Hepatocyte (in vitro differentiated cells): ENCODE measurements around the gene IGSF9. TPM values are rescaled to one million over a fixed set of nuclear protein-coding genes. Genes with fewer than 3 reads are reported as not detected.

Source experiments
- DNase-seq: peaks from one replicate; pipeline ENCODE4 v3.0.0-alpha.2; 2016; ENCODE audit warnings: low spot score
- H2AFZ ChIP-seq: fragments of 200-600 bp; sonication (generic); 2 replicates; pipeline ENCODE4 v1.6.0; 2016; ENCODE audit warnings: antibody characterized with exemption, mild to moderate bottlenecking
- H3K27ac ChIP-seq: fragments of 200-600 bp; sonication (generic); 2 replicates; pipeline ENCODE4 v1.5.1; 2016; ENCODE audit warnings: mild to moderate bottlenecking
- H3K27me3 ChIP-seq: fragments of 200-600 bp; sonication (generic); 2 replicates; pipeline ENCODE4 v1.6.1; 2016
- H3K36me3 ChIP-seq: fragments of 200-600 bp; sonication (generic); replicated peaks from 2 replicates; pipeline ENCODE4 v1.5.1; 2016; ENCODE audit warnings: low read depth; ENCODE audit not compliant: insufficient read depth
- H3K4me1 ChIP-seq: fragments of 200-600 bp; sonication (generic); 2 replicates; pipeline ENCODE4 v1.5.1; 2016; ENCODE audit warnings: mild to moderate bottlenecking, moderate library complexity; ENCODE audit not compliant: insufficient read depth
- H3K4me2 ChIP-seq: fragments of 200-600 bp; sonication (generic); 2 replicates; pipeline ENCODE4 v1.6.0; 2016
- H3K4me3 ChIP-seq: fragments of 200-600 bp; sonication (generic); 2 replicates; pipeline ENCODE4 v1.5.1; 2016; ENCODE audit warnings: mild to moderate bottlenecking
- H3K79me2 ChIP-seq: fragments of 200-600 bp; sonication (generic); 2 replicates; pipeline ENCODE4 v1.6.0; 2017; ENCODE audit warnings: mild to moderate bottlenecking
- H3K9me2 ChIP-seq: fragments of 200-600 bp; sonication (generic); replicated peaks from 2 replicates; pipeline ENCODE4 v1.6.0; 2017; ENCODE audit warnings: mild to moderate bottlenecking; ENCODE audit not compliant: insufficient read depth
- H3K9me3 ChIP-seq: fragments of 200-600 bp; sonication (generic); 2 replicates; pipeline ENCODE4 v1.5.1; 2016; ENCODE audit warnings: low read depth, mild to moderate bottlenecking
- H4K20me1 ChIP-seq: fragments of 200-600 bp; sonication (generic); 2 replicates; pipeline ENCODE4 v1.6.0; 2016; ENCODE audit warnings: mild to moderate bottlenecking; ENCODE audit not compliant: insufficient read depth, poor library complexity, severe bottlenecking
- CTCF ChIP-seq: fragments of 200-600 bp; sonication (generic); IDR thresholded peaks from 2 replicates; pipeline ENCODE4 v1.5.1; 2016; ENCODE audit warnings: antibody characterized with exemption, mild to moderate bottlenecking; ENCODE audit not compliant: poor library complexity
- EZH2 ChIP-seq: fragments of 200-600 bp; sonication (generic); IDR thresholded peaks from 2 replicates; pipeline ENCODE4 v1.6.1; 2016; ENCODE audit warnings: antibody characterized with exemption, mild to moderate bottlenecking, borderline replicate concordance
- EZH2phosphoT487 ChIP-seq: fragments of 200-600 bp; sonication (generic); IDR thresholded peaks from one replicate; pipeline ENCODE4 v1.6.1; 2018; ENCODE audit warnings: antibody characterized with exemption, mild to moderate bottlenecking, low read depth, moderate library complexity; ENCODE audit not compliant: unreplicated experiment, severe bottlenecking
- WGBS: methylation state at CpG from one replicate; pipeline ENCODE4 v1.1.6; 2016; ENCODE audit warnings: low lambda C conversion rate; ENCODE audit errors: missing lambda C conversion rate; 5-methylcytosine and 5-hydroxymethylcytosine counted together
- polyA plus RNA-seq: library from polyadenylated mRNA; unstranded; fragments of >200 nt; fragmentation: Nextera tagmentation; extraction: Ambion mirVana; gene quantifications from 2 replicates; pipeline ENCODE4 v1.2.1, GENCODE V29; 2016
- total RNA-seq: library from RNA; depleted of rRNA; stranded (reverse); fragments of >200 nt; gene quantifications from 2 replicates; pipeline ENCODE4 v1.2.3, GENCODE V29; 2014

IGSF9 gene
- total and polyA plus RNA-seq, 2 experiments from 2014 or later, result 8.2 to 22.5 TPM

- Histone ChIP-seq H3K27me3 (no peaks in the 10 kb centered on the region), H3K36me3 (no peaks in the 10 kb centered on the region), H3K4me2 (no peak overlapping the region), H3K79me2 (no peaks in the 10 kb centered on the region), H3K9me2 (no peaks in the 10 kb centered on the region), H3K4me1 (no peaks in the 10 kb centered on the region), H3K27ac (no peak overlapping the region), H2AFZ (no peak overlapping the region), H3K9me3 (no peaks in the 10 kb centered on the region), H3K4me3 (no peak overlapping the region), H4K20me1 (no peaks in the 10 kb centered on the region)
- TF ChIP-seq EZH2, result no peak
- no peak for TF ChIP-seq CTCF
- TF ChIP-seq EZH2phosphoT487, result no peak
- DNase-seq, result no peak
- WGBS, result 86% methylated on average over 6 of the region's 6 CpGs
Observed at GRCh38 chr1:159985473-159985872, 40.1 kb upstream of the IGSF9 start.

GRCh38 chr1:159983681-159984080 lies 38.3 kb upstream of the IGSF9 start:
- H3K4me2 ChIP-seq, result no peak overlapping the region
- H3K27me3 ChIP-seq, result no peaks in the 10 kb centered on the region
- no peaks in the 10 kb centered on the region for H3K36me3 ChIP-seq
- H4K20me1 ChIP-seq, result no peaks in the 10 kb centered on the region
- no peak overlapping the region for H2AFZ ChIP-seq
- H3K4me3 ChIP-seq, result no peak overlapping the region
- H3K79me2 ChIP-seq, result no peaks in the 10 kb centered on the region
- no peaks in the 10 kb centered on the region for H3K9me3 ChIP-seq
- peaks cover 4% of the 10 kb centered on the region for H3K4me1 ChIP-seq
- no peak for TF ChIP-seq EZH2
- no peak for TF ChIP-seq CTCF
- TF ChIP-seq EZH2phosphoT487, result no peak
- no peaks in the 10 kb centered on the region for H3K9me2 ChIP-seq
- 61% methylated on average over 5 of the region's 5 CpGs for WGBS
- H3K27ac ChIP-seq, result no peak overlapping the region
- DNase-seq, result no peak

- H3K79me2 ChIP-seq, result no peaks in the 10 kb centered on the region
- no peak overlapping the region for H3K4me3 ChIP-seq
- no peaks in the 10 kb centered on the region for H3K27me3 ChIP-seq
- no peak overlapping the region for H3K4me2 ChIP-seq
- no peak overlapping the region for H3K27ac ChIP-seq
- H3K9me3 ChIP-seq, result no peaks in the 10 kb centered on the region
- TF ChIP-seq EZH2phosphoT487, result no peak
- no peak for TF ChIP-seq CTCF
- TF ChIP-seq EZH2, result no peak
- no peaks in the 10 kb centered on the region for H4K20me1 ChIP-seq
- H3K36me3 ChIP-seq, result no peaks in the 10 kb centered on the region
- no peak overlapping the region for H2AFZ ChIP-seq
- no peaks in the 10 kb centered on the region for H3K9me2 ChIP-seq
- WGBS, result 78% methylated on average over 6 of the region's 6 CpGs
- DNase-seq, result no peak
- peaks cover 9% of the 10 kb centered on the region for H3K4me1 ChIP-seq
Observed at GRCh38 chr1:159982280-159982679, 36.9 kb upstream of the IGSF9 start.
